Spleen (tissue), 11 donors: Measurements from ENCODE around the gene GADL1. TPM values are rescaled to one million over a fixed set of nuclear protein-coding genes. Genes with fewer than 3 reads are reported as not detected.

Experiments
- DNase-seq: peaks from one replicate; pipeline ENCODE4 v3.0.0-alpha.2; 2020
- H3K27ac ChIP-seq, 8 donors: fragments of 200-600 bp; sonication (generic) in 7 of 8; 1 replicate in 4 of 8; 2 replicates in 4 of 8; pipeline versions ENCODE4 v1.5.0 to v1.8.0; 2016 to 2021; ENCODE audit warnings: inconsistent platforms in 4 of 8, mild to moderate bottlenecking in 4 of 8, moderate library complexity in 1 of 8
- H3K27me3 ChIP-seq, 7 donors: fragments of 200-600 bp; sonication (generic) in 6 of 7; replicated peaks in 1 of 7; 1 replicate in 4 of 7; 2 replicates in 3 of 7; pipeline versions ENCODE4 v1.5.0 to v1.8.0; 2016 to 2021; ENCODE audit warnings: inconsistent platforms in 3 of 7, mild to moderate bottlenecking in 1 of 7
- H3K36me3 ChIP-seq, 6 donors: fragments of 200-600 bp; sonication (generic) in 5 of 6; 1 replicate in 4 of 6; 2 replicates in 2 of 6; pipeline versions ENCODE4 v1.5.0 to v1.8.0; 2016 to 2021; ENCODE audit warnings: inconsistent platforms in 2 of 6
- H3K4me1 ChIP-seq, 6 donors: fragments of 200-600 bp; sonication (generic) in 5 of 6; 1 replicate in 3 of 6; 2 replicates in 3 of 6; pipeline versions ENCODE4 v1.5.0 to v1.8.0; 2016 to 2021; ENCODE audit warnings: inconsistent platforms in 3 of 6
- H3K4me3 ChIP-seq, 8 donors: fragments of 200-600 bp; sonication (generic) in 7 of 8; 1 replicate in 4 of 8; 2 replicates in 4 of 8; pipeline versions ENCODE4 v1.5.0 to v1.8.0; 2016 to 2021; ENCODE audit warnings: inconsistent platforms in 4 of 8, mild to moderate bottlenecking in 4 of 8, moderate library complexity in 2 of 8
- H3K9me3 ChIP-seq, 8 donors: fragments of 200-600 bp; sonication (generic) in 7 of 8; 1 replicate in 4 of 8; 2 replicates in 4 of 8; pipeline versions ENCODE4 v1.5.0 to v1.8.0; 2016 to 2021; ENCODE audit warnings: inconsistent platforms in 4 of 8
- CTCF ChIP-seq, 11 experiments: fragments of 200-600 bp in 7 of 11; fragments of 450-650 bp in 4 of 11; sonication (generic) in 4 of 11; IDR thresholded peaks in 8 of 11; conservative IDR thresholded peaks in 3 of 11; 1 replicate in 7 of 11; 2 replicates in 4 of 11; pipeline versions ENCODE4 v1.4.0 to v1.8.0; 2016 to 2021; ENCODE audit warnings: antibody characterized with exemption in 11 of 11, inconsistent platforms in 4 of 11, mild to moderate bottlenecking in 1 of 11
- POLR2A ChIP-seq, 3 donors: fragments of 450-650 bp; IDR thresholded peaks; one replicate each; pipeline ENCODE4 v1.5.1; 2017; ENCODE audit warnings: antibody characterized with exemption in 3 of 3, mild to moderate bottlenecking in 1 of 3
- POLR2AphosphoS5 ChIP-seq, 3 donors: sonication (generic); formaldehyde crosslinking; IDR thresholded peaks; one replicate each; pipeline ENCODE4 v1.5.1; 2017; ENCODE audit warnings: antibody characterized with exemption in 3 of 3
- WGBS, 5 donors: extraction: QIAGEN DNeasy Blood & Tissue Kit in 3 of 5; methylation state at CpG; one replicate each; pipeline versions ENCODE4 v1.1.5 to v1.1.7; 2013 to 2018; 5-methylcytosine and 5-hydroxymethylcytosine counted together
- intact Hi-C: fragments of 100-400 bp; cut with DNase I; formaldehyde crosslinking; loops from one replicate; pipeline ENCODE4 v1.15.0; 2023; ENCODE audit warnings: low total_unique reads
- polyA plus RNA-seq, 3 donors: library from polyadenylated mRNA; stranded (reverse); fragments of 200-250 nt; gene quantifications; one replicate each; pipeline ENCODE4 v1.2.1, GENCODE V29; 2013
- total RNA-seq, 7 donors: library from RNA; depleted of rRNA in 3 of 7; stranded (reverse); fragments of >200 nt in 3 of 7; fragmentation: NEBNext Ultra II Directional in 4 of 7; extraction: Animal tissue kit (Norgen Biotek cat#: 25700) in 4 of 7; gene quantifications; one replicate each; pipeline versions ENCODE4 v1.1.0 to v1.2.1, GENCODE V29; 2016 to 2021
- donor health status: healthy with polysubstance abuse.
- donor health status: DM: no; HTN: no; CAD: no; lungs with moderate emphysema.
- donor health status: DM: no; HTN: no; CAD: no.
- donor health status: Bipolar disorder and iron deficiency.
- donor health status: healthy.
- donor health status: DM: no; HTN: no; CAD: no.
- donor health status: DM: yes; HTN: yes; CAD: no.

The GADL1 gene
- total and polyA plus RNA-seq, 10 donors, result 0.02 to 0.16 (median 0.08) TPM; not detected in 6

GRCh38 chr3:30914696-30915095 lies 20.2 kb upstream of the GADL1 start:
- H3K27me3 ChIP-seq, result no peaks in the 10 kb centered on the region
- no peak for DNase-seq
- peaks cover 0 to 2% (median 0%) of the 10 kb centered on the region in 8 donors for H3K9me3 ChIP-seq
- H3K4me1 ChIP-seq, result no peaks in the 10 kb centered on the region
- no peaks in the 10 kb centered on the region for H3K36me3 ChIP-seq
- intact Hi-C loops, result no loop called here
- 74 to 96% (median 87%) methylated on average over 4 of the region's 4 CpGs for WGBS, 5 donors
- no peak overlapping the region for H3K4me3 ChIP-seq
- TF ChIP-seq POLR2AphosphoS5 (IDR thresholded peaks at IDR 0.05) (no peak), CTCF (IDR thresholded peaks at IDR 0.05 in 8 of 11, conservative IDR thresholded peaks at IDR 0.05 in 3 of 11) (no peak), POLR2A (IDR thresholded peaks at IDR 0.05) (no peak)
- no peak overlapping the region for H3K27ac ChIP-seq

GRCh38 chr3:30913176-30913575 lies 18.7 kb upstream of the GADL1 start:
- no peaks in the 10 kb centered on the region for H3K9me3 ChIP-seq
- no peak overlapping the region for H3K4me3 ChIP-seq
- DNase-seq, result no peak
- intact Hi-C loops, result no loop called here
- no peaks in the 10 kb centered on the region for H3K27me3 ChIP-seq
- H3K36me3 ChIP-seq, result no peaks in the 10 kb centered on the region
- WGBS, 5 donors, result 78 to 85% (median 79%) methylated on average over 4 of the region's 4 CpGs
- no peaks in the 10 kb centered on the region for H3K4me1 ChIP-seq
- no peak for TF ChIP-seq CTCF (IDR thresholded peaks at IDR 0.05 in 8 of 11, conservative IDR thresholded peaks at IDR 0.05 in 3 of 11)
- TF ChIP-seq POLR2A (IDR thresholded peaks at IDR 0.05), result no peak
- TF ChIP-seq POLR2AphosphoS5 (IDR thresholded peaks at IDR 0.05), result no peak
- no peak overlapping the region for H3K27ac ChIP-seq

- H3K27ac ChIP-seq, result no peak overlapping the region
- DNase-seq, result no peak
Observed at GRCh38 chr3:30912301-30912700, 17.8 kb upstream of the GADL1 start.

GRCh38 chr3:30908456-30909037 lies 14.1 kb upstream of the GADL1 start:
- no peaks in the 10 kb centered on the region for H3K36me3 ChIP-seq
- H3K27ac ChIP-seq, result no peak overlapping the region
- H3K4me1 ChIP-seq, result no peaks in the 10 kb centered on the region
- 64 to 74% (median 72%) methylated on average over 7 of the region's 7 CpGs for WGBS, 5 donors
- no peaks in the 10 kb centered on the region for H3K9me3 ChIP-seq
- H3K4me3 ChIP-seq, result no peak overlapping the region
- TF ChIP-seq POLR2AphosphoS5 (IDR thresholded peaks at IDR 0.05) (no peak), POLR2A (IDR thresholded peaks at IDR 0.05) (no peak), CTCF (IDR thresholded peaks at IDR 0.05 in 8 of 11, conservative IDR thresholded peaks at IDR 0.05 in 3 of 11) (no peak)
- intact Hi-C loops, result no loop called here
- DNase-seq, result no peak
- H3K27me3 ChIP-seq, result no peaks in the 10 kb centered on the region

More at GRCh38 chr3:30912301-30912700, 17.8 kb upstream of the GADL1 start:
- Histone ChIP-seq H3K27me3 (no peaks in the 10 kb centered on the region), H3K4me3 (no peak overlapping the region), H3K4me1 (no peaks in the 10 kb centered on the region), H3K36me3 (no peaks in the 10 kb centered on the region), H3K9me3 (no peaks in the 10 kb centered on the region)
- no peak for TF ChIP-seq CTCF (IDR thresholded peaks at IDR 0.05 in 8 of 11, conservative IDR thresholded peaks at IDR 0.05 in 3 of 11)
- TF ChIP-seq POLR2A (IDR thresholded peaks at IDR 0.05), result no peak
- intact Hi-C loops, result no loop called here
